Measurements from ENCODE around the gene LCE3B. TPM values are rescaled to one million over a fixed set of nuclear protein-coding genes. Genes with fewer than 3 reads are reported as not detected.

LCE3B gene
- total RNA-seq, 1 experiment from 2014 or later = not detected

- intact Hi-C loops (cut with micrococcal nuclease; ENCODE audit: unreplicated experiment) = no loop called here
- CTCF ChIA-PET = interaction anchor here (1.2 kb wide), 1 partner anchor 96 kb away, joined by 3 read pairs; a partner anchor contains a TSS
- peak; percentile 9 for DNase-seq
- H3K27me3 Mint-ChIP-seq (ENCODE audit: unreplicated experiment) = peaks cover 80% of the 10 kb centered on the region
- no peaks in the 10 kb centered on the region for H3K4me1 Mint-ChIP-seq (ENCODE audit: low read depth, unreplicated experiment)
- H3K9me3 Mint-ChIP-seq (ENCODE audit: low read depth, unreplicated experiment) = no peaks in the 10 kb centered on the region
- no peak overlapping the region for H3K4me3 Mint-ChIP-seq (ENCODE audit: low read depth, unreplicated experiment)
- no peaks in the 10 kb centered on the region for H3K36me3 Mint-ChIP-seq (ENCODE audit: insufficient read depth, unreplicated experiment)
- TF ChIP-seq CTCF (IDR thresholded peaks at IDR 0.05; ENCODE audit: unreplicated experiment) = no peak
- BruUV-seq (replicated peaks) = no TSS peak
- no peak overlapping the region for H3K27ac Mint-ChIP-seq (ENCODE audit: unreplicated experiment)
Observed at GRCh38 chr1:152623203-152623844, 9.7 kb downstream of the LCE3B start.

GRCh38 chr1:152626744-152627143 lies 13.1 kb downstream of the LCE3B start:
- BruUV-seq (replicated peaks) = no TSS peak
- no peak for DNase-seq
- intact Hi-C loops (cut with micrococcal nuclease; ENCODE audit: unreplicated experiment) = no loop called here
- Mint-ChIP-seq H3K4me1 (ENCODE audit: low read depth, unreplicated experiment) (no peaks in the 10 kb centered on the region), H3K4me3 (ENCODE audit: low read depth, unreplicated experiment) (no peak overlapping the region), H3K36me3 (ENCODE audit: insufficient read depth, unreplicated experiment) (no peaks in the 10 kb centered on the region), H3K27ac (ENCODE audit: unreplicated experiment) (no peak overlapping the region), H3K27me3 (ENCODE audit: unreplicated experiment) (peaks cover 84% of the 10 kb centered on the region), H3K9me3 (ENCODE audit: low read depth, unreplicated experiment) (no peaks in the 10 kb centered on the region)
- CTCF ChIA-PET = no interaction called here
- TF ChIP-seq CTCF (IDR thresholded peaks at IDR 0.05; ENCODE audit: unreplicated experiment) = no peak

- no peaks in the 10 kb centered on the region for H3K4me1 Mint-ChIP-seq (ENCODE audit: low read depth, unreplicated experiment)
- TF ChIP-seq CTCF (IDR thresholded peaks at IDR 0.05; ENCODE audit: unreplicated experiment) = no peak
- no peaks in the 10 kb centered on the region for H3K9me3 Mint-ChIP-seq (ENCODE audit: low read depth, unreplicated experiment)
- H3K27me3 Mint-ChIP-seq (ENCODE audit: unreplicated experiment) = peaks cover 61% of the 10 kb centered on the region
- H3K4me3 Mint-ChIP-seq (ENCODE audit: low read depth, unreplicated experiment) = no peak overlapping the region
- no peak for DNase-seq
- H3K27ac Mint-ChIP-seq (ENCODE audit: unreplicated experiment) = no peak overlapping the region
- no peaks in the 10 kb centered on the region for H3K36me3 Mint-ChIP-seq (ENCODE audit: insufficient read depth, unreplicated experiment)
- CTCF ChIA-PET = no interaction called here
- intact Hi-C loops (cut with micrococcal nuclease; ENCODE audit: unreplicated experiment) = no loop called here
- no TSS peak for BruUV-seq (replicated peaks)
Observed at GRCh38 chr1:152630596-152630995, 17.0 kb downstream of the LCE3B start.

- Mint-ChIP-seq H3K27me3 (ENCODE audit: unreplicated experiment) (peaks cover 54% of the 10 kb centered on the region), H3K4me3 (ENCODE audit: low read depth, unreplicated experiment) (no peak overlapping the region), H3K4me1 (ENCODE audit: low read depth, unreplicated experiment) (no peaks in the 10 kb centered on the region), H3K27ac (ENCODE audit: unreplicated experiment) (no peak overlapping the region), H3K36me3 (ENCODE audit: insufficient read depth, unreplicated experiment) (no peaks in the 10 kb centered on the region), H3K9me3 (ENCODE audit: low read depth, unreplicated experiment) (no peaks in the 10 kb centered on the region)
- intact Hi-C loops (cut with micrococcal nuclease; ENCODE audit: unreplicated experiment) = no loop called here
- CTCF ChIA-PET = no interaction called here
- no peak for DNase-seq
- TF ChIP-seq CTCF (IDR thresholded peaks at IDR 0.05; ENCODE audit: unreplicated experiment) = no peak
- no TSS peak for BruUV-seq (replicated peaks)
Observed at GRCh38 chr1:152640351-152640750, 26.7 kb downstream of the LCE3B start.

All from Calu3 (cell line).